Measurements from ENCODE around the gene AKAP7.

- no peak for TF ChIP-seq CTCF (IDR thresholded peaks at IDR 0.05; ENCODE audit: extremely low read depth in 1 of 2, insufficient read depth in 1 of 2, low read depth in 1 of 2, low read length in 2 of 2)
- TF ChIP-seq FOS (IDR thresholded peaks at IDR 0.05; ENCODE audit: borderline replicate concordance, insufficient read depth, low read length): no peak
- no peak for TF ChIP-seq MAX (IDR thresholded peaks at IDR 0.05; ENCODE audit: insufficient read depth, insufficient read length)
Measured at GRCh38 chr6:131177996-131178395, 42.7 kb downstream of the AKAP7 start.
